ENCODE data around the gene OR52E6. TPM values are rescaled to one million over a fixed set of nuclear protein-coding genes. Genes with fewer than 3 reads are reported as not detected.

OR52E6 gene
- not detected in 5 replicates for total RNA-seq (2022; extraction: Qiagen RNA extraction)

DNA sequence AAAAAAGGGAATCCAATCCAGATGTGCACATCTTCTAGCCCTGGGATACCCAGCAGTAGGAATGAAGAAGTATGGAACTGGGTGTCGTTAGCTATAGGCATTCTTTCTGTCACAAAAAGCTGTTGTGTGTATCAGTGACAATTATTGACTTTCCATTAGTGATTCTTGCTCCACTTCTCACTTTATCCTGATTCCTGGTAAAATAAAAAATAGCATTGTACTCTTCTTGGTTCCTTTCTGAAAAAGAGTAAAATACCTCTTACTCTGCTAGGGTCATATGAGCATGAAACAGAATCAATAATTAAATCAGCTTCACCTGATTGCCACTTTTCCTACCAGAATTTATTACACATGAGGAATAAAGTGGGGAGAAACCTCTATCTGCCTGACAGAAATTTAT lies at the start of gene OR52E6:
Gene OR52E6, minus strand, starts transcription at position 101 of the 400 bp plus-strand sequence. Its CDS starts 0 bp downstream, at position 101.

DNA sequence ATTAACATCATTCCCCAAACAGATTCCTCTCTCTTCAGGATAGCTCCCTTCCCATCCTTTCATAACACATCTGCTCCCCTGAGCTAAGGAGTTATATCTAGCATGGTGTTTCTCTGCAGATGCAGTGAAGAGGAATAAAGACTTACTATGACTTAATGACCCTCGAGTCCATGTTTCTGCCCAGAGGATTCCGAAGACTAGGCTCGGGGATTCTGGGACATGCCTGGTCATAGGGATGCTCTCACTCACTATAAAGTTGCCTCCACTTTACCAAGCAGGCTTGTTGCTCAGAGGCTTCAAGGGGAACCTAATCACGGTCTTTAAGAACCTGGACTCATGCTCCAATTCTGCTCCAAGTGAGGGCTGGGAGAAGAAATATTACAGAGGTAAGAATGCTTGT lies 38.6 kb upstream of the OR52E6 start, which contains the start of gene OR52E4:
Gene OR52E4, plus strand, starts transcription at position 301 of the 400 bp plus-strand sequence. CDS start 3,664 bp downstream, outside the sequence.

DNA sequence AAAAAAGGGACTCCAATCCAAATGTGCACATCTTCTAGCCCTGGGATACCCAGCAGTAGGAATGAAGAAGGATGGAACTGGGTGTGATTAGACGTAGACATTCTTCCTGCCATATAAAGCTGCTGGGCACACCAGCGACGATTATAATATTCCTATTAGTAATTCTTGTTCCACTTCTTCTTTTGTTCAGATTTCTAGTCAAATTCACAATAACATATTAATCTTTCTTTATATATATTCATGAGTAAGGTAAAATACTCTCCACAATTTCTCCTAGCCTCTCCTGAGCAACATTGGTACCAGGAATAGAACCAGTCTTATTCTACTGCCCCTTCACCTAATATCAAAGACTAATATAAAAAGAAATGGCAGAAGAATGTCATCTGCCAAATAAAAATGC lies 15.9 kb upstream of the OR52E6 start, which contains the start of gene OR52E8:
Gene OR52E8, minus strand, starts transcription at position 101 of the 400 bp plus-strand sequence. Its CDS starts 0 bp downstream, at position 101.

DNA sequence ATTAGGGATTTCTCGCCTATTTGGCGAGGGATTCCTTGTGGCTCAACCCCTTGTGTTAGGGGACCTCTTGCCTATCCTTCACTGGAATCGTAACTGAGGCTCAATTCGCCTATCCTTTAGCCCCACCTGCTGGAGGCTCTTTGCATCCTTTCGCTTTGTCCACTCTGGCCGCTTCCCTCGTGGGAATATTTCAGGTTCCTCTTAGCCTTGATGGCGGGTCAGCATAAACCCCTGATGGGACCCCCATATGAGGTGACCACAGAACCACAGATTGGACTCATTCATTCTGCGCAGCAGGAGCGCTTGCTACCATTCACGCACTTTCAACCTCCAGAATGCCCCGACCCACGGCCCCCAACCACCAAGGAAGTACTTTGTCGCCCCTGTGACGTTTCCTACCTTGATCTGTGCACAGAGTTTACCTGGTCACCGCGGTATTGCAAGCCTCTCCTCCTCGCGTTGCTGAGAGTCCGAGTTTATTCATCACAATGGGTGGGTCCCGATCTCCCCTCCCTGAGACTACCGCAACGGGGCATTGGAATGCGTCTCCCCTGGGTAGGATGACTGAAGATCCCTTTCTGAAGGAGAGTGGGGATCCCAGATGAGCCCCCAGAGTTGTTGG lies 33.1 kb downstream of the OR52E6 start, which contains the start of gene OR52N2:
Gene OR52N2, plus strand, starts transcription at position 425 of the 622 bp plus-strand sequence. CDS start 11,412 bp downstream, outside the sequence.

DNA sequence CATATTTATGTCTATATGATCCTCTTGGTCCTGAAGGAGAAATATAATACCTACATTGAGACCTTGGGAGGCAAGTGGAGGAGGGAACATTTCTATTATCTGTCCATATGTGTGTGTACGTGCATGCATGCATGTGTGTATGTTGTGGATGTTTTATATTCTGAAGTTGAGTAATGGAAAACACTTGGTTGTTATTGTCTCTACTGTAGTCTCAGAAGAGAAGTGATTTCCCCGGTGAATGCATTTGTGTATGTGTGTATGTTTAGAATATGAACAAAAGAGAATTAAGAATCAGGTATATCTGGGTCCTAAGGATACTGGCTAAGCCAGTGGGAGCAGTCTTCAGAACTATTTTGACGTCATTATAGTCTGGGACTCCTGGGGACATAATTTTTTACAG lies 50.5 kb downstream of the OR52E6 start, which contains the start of gene OR52N1:
Gene OR52N1, minus strand, starts transcription at position 101 of the 400 bp plus-strand sequence. CDS start 2,449 bp downstream, outside the sequence.

Other genes starting within 250 kb of the OR52E6 start
- 8.7 to 9.9 TPM (median 9.2 TPM) in 5 replicates for gene TRIM6, start 245.3 kb downstream of the OR52E6 start, total RNA-seq (2022; extraction: Qiagen RNA extraction)
- gene TRIM34, start 216.9 kb downstream of the OR52E6 start, total RNA-seq (2022; extraction: Qiagen RNA extraction): 2.9 to 3.7 TPM (median 3.1 TPM) in 5 replicates
- 8.7 to 10.9 TPM (median 10.5 TPM) in 5 replicates for gene TRIM5, start 156.8 kb downstream of the OR52E6 start, total RNA-seq (2022; extraction: Qiagen RNA extraction)
- gene TRIM22, start 152.1 kb downstream of the OR52E6 start, total RNA-seq (2022; extraction: Qiagen RNA extraction): 0.80 to 1.4 TPM (median 0.87 TPM) in 5 replicates
- not detected in 5 replicates for gene OR56B1, start 105.4 kb downstream of the OR52E6 start, total RNA-seq (2022; extraction: Qiagen RNA extraction)
- not detected in 5 replicates for gene OR52N4, start 87.7 kb downstream of the OR52E6 start, total RNA-seq (2022; extraction: Qiagen RNA extraction)
- gene OR52N5, start 58.5 kb downstream of the OR52E6 start, total RNA-seq (2022; extraction: Qiagen RNA extraction): not detected in 5 replicates
- gene OR52N1, start 50.6 kb downstream of the OR52E6 start, total RNA-seq (2022; extraction: Qiagen RNA extraction): not detected in 5 replicates
- not detected in 5 replicates for gene OR52N2, start 33.0 kb downstream of the OR52E6 start, total RNA-seq (2022; extraction: Qiagen RNA extraction)
- not detected in 5 replicates for gene OR52E8, start 15.8 kb upstream of the OR52E6 start, total RNA-seq (2022; extraction: Qiagen RNA extraction)
- not detected in 5 replicates for gene OR52E4, start 38.7 kb upstream of the OR52E6 start, total RNA-seq (2022; extraction: Qiagen RNA extraction)
- gene OR52E5, start 51.3 kb upstream of the OR52E6 start, total RNA-seq (2022; extraction: Qiagen RNA extraction): not detected in 5 replicates
- gene OR56A3, start 100.4 kb upstream of the OR52E6 start, total RNA-seq (2022; extraction: Qiagen RNA extraction): not detected in 5 replicates
- not detected in 5 replicates for gene OR56A5, start 126.6 kb upstream of the OR52E6 start, total RNA-seq (2022; extraction: Qiagen RNA extraction)
- gene OR52L1, start 145.1 kb upstream of the OR52E6 start, total RNA-seq (2022; extraction: Qiagen RNA extraction): not detected in 5 replicates
- gene OR56A4, start 165.0 kb upstream of the OR52E6 start, total RNA-seq (2022; extraction: Qiagen RNA extraction): not detected in 5 replicates
- gene OR56A1, start 188.9 kb upstream of the OR52E6 start, total RNA-seq (2022; extraction: Qiagen RNA extraction): not detected in 5 replicates

All from A549 treated with Mapracorat at 1 μM for 4 hours (cell line).